ENCODE results near the gene ACKR2. TPM values are rescaled to one million over a fixed set of nuclear protein-coding genes. Genes with fewer than 3 reads are reported as not detected.

ACKR2 gene
- total RNA-seq, 1 experiment from 2014 or later: not detected

DNA sequence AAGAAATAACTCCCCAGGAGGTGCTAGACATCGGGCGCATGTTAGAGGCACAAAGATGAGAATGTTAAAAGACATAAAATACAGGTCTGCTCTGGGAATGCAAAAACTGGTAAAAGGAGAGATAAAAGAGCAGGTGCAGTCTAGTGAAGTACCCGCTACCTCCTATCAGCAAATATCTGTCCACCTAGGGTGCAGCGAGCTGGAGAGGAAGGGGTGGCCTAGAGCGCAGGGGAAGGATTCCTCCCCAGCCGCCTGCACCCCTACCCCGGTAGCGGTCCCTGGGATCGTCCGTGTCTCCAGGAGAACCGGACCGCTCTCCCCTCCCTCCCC lies 96.5 kb downstream of the ACKR2 start:
- Histone ChIP-seq H3K27me3 (ENCODE audit: insufficient read depth, low read length) (no peaks in the 10 kb centered on the region), H3K4me1 (ENCODE audit: insufficient read depth, low read length) (no peaks in the 10 kb centered on the region), H3K4ac (ENCODE audit: low read depth, low read length) (no peak overlapping the region), H2AFZ (ENCODE audit: low read length) (no peak overlapping the region), H3K18ac (ENCODE audit: insufficient read length, low read depth, low read length) (no peak overlapping the region), H3K23ac (ENCODE audit: insufficient read length, low read depth, low read length) (no peak overlapping the region), H3K27ac (ENCODE audit: insufficient read length, low read depth, low read length) (no peak overlapping the region), H3K9ac (ENCODE audit: extremely low read depth, insufficient read length, low read length) (no peak overlapping the region), H3K56ac (ENCODE audit: insufficient read length, low read depth, low read length) (no peak overlapping the region), H4K5ac (ENCODE audit: insufficient read length, low read depth, low read length) (no peak overlapping the region), H3K23me2 (ENCODE audit: insufficient read length, low read depth, low read length, poor library complexity, severe bottlenecking) (no peaks in the 10 kb centered on the region), H3K14ac (ENCODE audit: insufficient read depth, low read length) (no peak overlapping the region), H2BK20ac (ENCODE audit: low read depth, low read length, poor library complexity, severe bottlenecking) (no peak overlapping the region), H3K9me3 (ENCODE audit: control insufficient read depth, low read depth, low read length) (no peaks in the 10 kb centered on the region), H2BK5ac (ENCODE audit: insufficient read length, low read length) (no peak overlapping the region), H3T11ph (ENCODE audit: low read length) (no peak overlapping the region), H3K4me2 (ENCODE audit: insufficient read depth, insufficient read length, low read length) (no peak overlapping the region), H2BK120ac (ENCODE audit: low read depth, low read length, poor library complexity, severe bottlenecking) (no peak overlapping the region), H2BK12ac (ENCODE audit: insufficient read length, low read depth, low read length) (no peak overlapping the region), H3K79me2 (ENCODE audit: insufficient read depth, low read length) (no peaks in the 10 kb centered on the region), H2AK5ac (ENCODE audit: insufficient read length, low read length) (no peak overlapping the region), H4K20me1 (ENCODE audit: control insufficient read depth, insufficient read depth, insufficient read length) (no peaks in the 10 kb centered on the region), H4K8ac (replicated peaks; ENCODE audit: insufficient read length, low read depth, low read length) (no peak overlapping the region), H4K91ac (ENCODE audit: insufficient read length, low read depth, low read length) (no peak overlapping the region), H3K79me1 (ENCODE audit: insufficient read depth, low read depth, low read length, poor library complexity, severe bottlenecking) (no peaks in the 10 kb centered on the region), H2BK15ac (ENCODE audit: low read depth, low read length) (no peak overlapping the region)
- no peak overlapping the region for H3K4me3 Mint-ChIP-seq
- no CpG with 5 or more reads among the region's 12 CpGs for WGBS (ENCODE audit: extremely low coverage, insufficient read length, low lambda C conversion rate)
- peak overlapping the region in 1 of 3 experiments; percentile 55; a peak in 1 of 7 replicates for H3K27ac Mint-ChIP-seq
- TF ChIP-seq, protein P1, sequence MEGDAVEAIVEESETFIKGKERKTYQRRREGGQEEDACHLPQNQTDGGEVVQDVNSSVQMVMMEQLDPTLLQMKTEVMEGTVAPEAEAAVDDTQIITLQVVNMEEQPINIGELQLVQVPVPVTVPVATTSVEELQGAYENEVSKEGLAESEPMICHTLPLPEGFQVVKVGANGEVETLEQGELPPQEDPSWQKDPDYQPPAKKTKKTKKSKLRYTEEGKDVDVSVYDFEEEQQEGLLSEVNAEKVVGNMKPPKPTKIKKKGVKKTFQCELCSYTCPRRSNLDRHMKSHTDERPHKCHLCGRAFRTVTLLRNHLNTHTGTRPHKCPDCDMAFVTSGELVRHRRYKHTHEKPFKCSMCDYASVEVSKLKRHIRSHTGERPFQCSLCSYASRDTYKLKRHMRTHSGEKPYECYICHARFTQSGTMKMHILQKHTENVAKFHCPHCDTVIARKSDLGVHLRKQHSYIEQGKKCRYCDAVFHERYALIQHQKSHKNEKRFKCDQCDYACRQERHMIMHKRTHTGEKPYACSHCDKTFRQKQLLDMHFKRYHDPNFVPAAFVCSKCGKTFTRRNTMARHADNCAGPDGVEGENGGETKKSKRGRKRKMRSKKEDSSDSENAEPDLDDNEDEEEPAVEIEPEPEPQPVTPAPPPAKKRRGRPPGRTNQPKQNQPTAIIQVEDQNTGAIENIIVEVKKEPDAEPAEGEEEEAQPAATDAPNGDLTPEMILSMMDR (conservative IDR thresholded peaks at IDR 0.05): no peak
- peaks cover 10% of the 10 kb centered on the region; the same call in 1 of the 2 replicates for H3K27me3 Mint-ChIP-seq (ENCODE audit: low read depth)
- H3K9me3 Mint-ChIP-seq: peaks cover 18 to 20% of the 10 kb centered on the region in 2 experiments
- peaks cover 9 to 20% (median 11%) of the 10 kb centered on the region in 3 experiments for H3K36me3 Mint-ChIP-seq (ENCODE audit: insufficient read depth in 1 of 3, low read depth in 3 of 3)
- H3K4me1 Mint-ChIP-seq: peaks cover 15 to 17% of the 10 kb centered on the region in 2 experiments
- no peak for DNase-seq
